GM12864 (cell line): Measurements from ENCODE around the gene PVR.
"Not testable (repeated sequence)": the region's sequence is repeated elsewhere in the genome, so short reads cannot be mapped to it uniquely, and the experiment has no call there.

Source experiments
- DNase-seq: peaks from one replicate; pipeline ENCODE4 v3.0.0-alpha.2; 2011; ENCODE audit warnings: low read depth
- H3K4me3 ChIP-seq: 2 replicates; pipeline ENCODE4 v1.5.1; 2011; ENCODE audit warnings: mild to moderate bottlenecking, low read depth, low read length, control low read depth
- CTCF ChIP-seq: IDR thresholded peaks from 2 replicates; pipeline ENCODE4 v1.5.1; 2011; ENCODE audit warnings: low read depth, mild to moderate bottlenecking, moderate library complexity, low read length, control low read depth, inconsistent platforms; ENCODE audit errors: missing control alignments

PVR gene

GRCh38 chr19:44609219-44609618 is 34.5 kb upstream of the PVR start:
- no peak overlapping the region for H3K4me3 ChIP-seq
- TF ChIP-seq CTCF = no peak
- no peak for DNase-seq

DNA sequence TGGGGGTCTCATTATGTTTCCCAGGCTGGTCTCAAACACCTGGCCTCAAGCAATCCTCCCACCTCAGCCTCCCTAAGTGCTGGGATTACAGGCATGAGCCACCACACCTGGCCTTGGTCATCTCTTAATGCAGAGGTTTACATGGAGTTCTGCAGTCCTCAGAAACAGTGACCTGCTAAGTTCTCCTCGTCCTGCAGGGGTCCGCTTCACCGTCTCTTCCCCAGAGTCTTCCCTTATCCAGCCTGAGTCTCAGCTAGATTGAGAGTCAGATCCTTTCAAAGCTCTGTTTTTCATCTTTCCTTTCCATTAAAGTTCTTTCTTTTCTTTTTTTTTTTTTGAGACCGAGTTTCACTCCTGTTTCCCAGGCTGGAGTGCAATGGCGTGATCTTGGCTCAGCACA is 33.2 kb upstream of the PVR start:
- H3K4me3 ChIP-seq, DNase-seq: not testable (repeated sequence)

- no peak overlapping the region for H3K4me3 ChIP-seq
- TF ChIP-seq CTCF = no peak
- no peak for DNase-seq
These were observed 31.9 kb upstream of the PVR start for GRCh38 chr19:44611812-44612295.

DNA sequence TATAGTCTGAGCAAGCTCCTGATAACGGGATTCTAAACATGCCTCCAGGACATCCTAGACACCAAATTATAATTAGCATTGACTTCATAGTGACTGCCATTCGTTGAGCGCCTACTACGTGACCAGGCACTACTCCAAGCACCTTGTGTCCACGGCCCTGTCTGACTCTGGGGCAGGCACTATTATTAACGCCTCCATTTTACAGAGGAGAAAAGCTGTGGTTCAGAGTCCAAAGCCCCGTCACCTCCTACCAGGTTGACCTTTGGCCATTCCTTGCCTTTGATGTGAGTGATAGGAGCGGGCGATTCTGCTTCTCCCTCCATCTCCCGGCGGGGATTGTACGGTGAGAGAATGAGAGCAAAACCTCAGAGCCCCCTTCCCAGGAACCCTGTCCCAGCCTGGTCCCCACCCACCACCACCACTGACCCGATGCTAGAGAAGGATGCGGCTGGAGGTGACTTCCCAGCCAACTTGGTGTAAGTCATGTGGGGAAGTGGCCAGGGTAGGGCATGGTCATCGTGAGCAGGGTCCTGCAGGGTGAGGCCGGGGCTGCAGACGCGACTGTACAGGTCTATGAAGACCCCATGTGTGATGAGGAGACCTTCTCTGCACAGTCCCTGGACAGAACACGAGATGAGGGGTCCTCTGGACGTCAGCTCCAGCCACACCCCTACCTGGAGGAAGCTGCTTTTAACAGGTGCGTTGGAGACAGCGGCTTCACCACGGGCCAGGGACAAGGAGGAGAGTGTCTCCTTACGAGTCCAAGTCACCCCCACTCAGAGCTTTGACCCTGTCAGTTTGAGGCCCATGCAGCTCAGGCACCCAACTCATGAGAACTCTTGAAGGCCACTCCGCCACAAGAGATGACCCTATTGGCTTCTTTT is 30.2 kb upstream of the PVR start, which contains the start of gene IGSF23:
Gene IGSF23, plus strand, starts transcription at position 269 of the 884 bp plus-strand sequence. Its CDS starts 83 bp downstream, at position 352.
- DNase-seq = no peak
- no peak for TF ChIP-seq CTCF
- no peak within 1 kb of the TSS for H3K4me3 ChIP-seq

- no peak for DNase-seq
- no peak for TF ChIP-seq CTCF
These were observed 29.4 kb upstream of the PVR start for GRCh38 chr19:44614313-44614712.

GRCh38 chr19:44615863-44616247 is 27.9 kb upstream of the PVR start:
- no peak overlapping the region for H3K4me3 ChIP-seq
- no peak for DNase-seq
- no peak for TF ChIP-seq CTCF

More at GRCh38 chr19:44614313-44614712, 29.4 kb upstream of the PVR start:
- H3K4me3 ChIP-seq = no peak overlapping the region

DNA sequence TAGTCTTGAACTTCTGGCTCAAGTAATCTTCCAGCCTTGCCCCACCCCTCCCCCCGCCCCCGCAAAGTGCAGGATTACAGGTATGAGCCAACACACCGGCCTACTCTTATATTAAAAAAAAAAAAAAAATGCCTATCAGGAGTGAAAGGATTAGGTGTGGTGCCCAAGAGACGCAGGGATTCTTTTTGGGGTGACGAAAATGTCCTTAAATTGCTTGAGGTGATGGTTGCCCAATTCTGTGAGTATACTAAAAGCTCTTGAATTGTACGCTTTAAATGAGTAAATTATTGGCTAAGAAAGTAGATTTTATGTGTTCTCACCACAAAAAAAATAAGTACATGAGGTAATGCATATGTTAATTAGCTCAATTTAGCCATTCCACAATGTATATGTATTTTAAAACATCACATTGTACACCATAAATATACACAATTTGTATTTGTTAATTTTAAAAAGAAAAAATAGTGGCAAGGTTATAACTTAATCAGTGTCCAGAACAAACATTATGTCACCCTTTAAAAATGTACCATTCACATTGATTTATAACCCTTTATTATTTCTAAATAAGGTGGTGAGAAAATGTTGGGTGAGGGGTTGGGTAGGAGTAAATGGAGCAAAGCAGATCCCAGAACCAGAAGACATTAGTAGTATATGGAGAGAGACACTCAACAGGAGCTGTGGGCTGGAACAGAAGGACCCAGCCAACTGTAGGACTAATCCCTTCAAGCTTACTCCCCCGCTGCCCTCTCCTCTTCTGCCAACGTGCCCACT is 26.4 kb upstream of the PVR start:
- DNase-seq = no peak
- no peak for TF ChIP-seq CTCF
- H3K4me3 ChIP-seq = no peak overlapping the region
